Neural cell (in vitro differentiated cells): Measurements from ENCODE around the gene TAF3. TPM values are rescaled to one million over a fixed set of nuclear protein-coding genes. Genes with fewer than 3 reads are reported as not detected.

Experiments
- H2AFZ ChIP-seq: fragments of 200-600, 300-800 bp; sonication (generic), shearing (Covaris generic); 2 replicates; pipeline ENCODE4 v1.6.0; 2014; ENCODE audit warnings: low read depth, mild to moderate bottlenecking, antibody characterized with exemption, low read length, moderate library complexity
- H3F3A ChIP-seq: fragments of 200-600 bp; shearing (Covaris generic); 2 replicates; pipeline ENCODE4 v1.6.1; 2016; ENCODE audit warnings: mild to moderate bottlenecking, moderate library complexity, mixed read lengths, antibody characterized with exemption, low read length; ENCODE audit not compliant: insufficient read depth, poor library complexity, severe bottlenecking
- H3K27ac ChIP-seq: fragments of 200-600, 300-800 bp; sonication (generic), shearing (Covaris generic); 2 replicates; pipeline ENCODE4 v1.5.1; 2014; ENCODE audit warnings: mild to moderate bottlenecking, low read length, moderate library complexity
- H3K27me3 ChIP-seq: fragments of 300-800, 200-600 bp; sonication (generic), shearing (Covaris generic); 2 replicates; pipeline ENCODE4 v1.6.0; 2014; ENCODE audit warnings: mild to moderate bottlenecking, low read depth, low read length, moderate library complexity; ENCODE audit not compliant: insufficient read depth
- H3K36me3 ChIP-seq: fragments of 300-800, 200-600 bp; sonication (generic), shearing (Covaris generic); 2 replicates; pipeline ENCODE4 v1.5.1; 2014; ENCODE audit warnings: mild to moderate bottlenecking, antibody characterized with exemption, low read length, moderate library complexity; ENCODE audit not compliant: insufficient read depth
- H3K4me2 ChIP-seq: fragments of 300-800, 200-600 bp; sonication (generic), shearing (Covaris generic); 2 replicates; pipeline ENCODE4 v1.6.0; 2014; ENCODE audit warnings: mild to moderate bottlenecking, low read length
- H3K4me3 ChIP-seq: fragments of 300-800, 200-600 bp; sonication (generic), shearing (Covaris generic); 2 replicates; pipeline ENCODE4 v1.5.1; 2014; ENCODE audit warnings: mild to moderate bottlenecking, low read length, moderate library complexity
- H3K79me2 ChIP-seq: fragments of 200-600 bp; shearing (Covaris generic); replicated peaks from 2 replicates; pipeline ENCODE4 v1.6.0; 2014; ENCODE audit warnings: mild to moderate bottlenecking, low read length, moderate library complexity; ENCODE audit not compliant: insufficient read depth
- H3K9ac ChIP-seq: fragments of 300-800, 200-600 bp; sonication (generic), shearing (Covaris generic); 2 replicates; pipeline ENCODE4 v1.6.1; 2016; ENCODE audit warnings: mild to moderate bottlenecking, low read length, mixed read lengths
- H3K9me2 ChIP-seq: fragments of 200-600 bp; shearing (Covaris generic); 2 replicates; pipeline ENCODE4 v1.6.1; 2016; ENCODE audit warnings: mild to moderate bottlenecking, low read length, mixed read lengths; ENCODE audit not compliant: insufficient read depth
- H3K9me3 ChIP-seq: fragments of 200-600, 300-800 bp; sonication (generic), shearing (Covaris generic); 2 replicates; pipeline ENCODE4 v1.6.1; 2016; ENCODE audit warnings: mild to moderate bottlenecking, mixed run types, low read length, moderate library complexity, mixed read lengths
- H4K20me1 ChIP-seq: fragments of 200-600 bp; shearing (Covaris generic); 2 replicates; pipeline ENCODE4 v1.6.1; 2016; ENCODE audit warnings: mild to moderate bottlenecking, mixed run types; ENCODE audit not compliant: insufficient read depth
- CTCF ChIP-seq: fragments of 450-650 bp; IDR thresholded peaks from 2 replicates; pipeline ENCODE4 v1.5.1; 2014; ENCODE audit warnings: antibody characterized with exemption, mild to moderate bottlenecking, moderate library complexity; ENCODE audit not compliant: poor library complexity, severe bottlenecking
- EP300 ChIP-seq: fragments of 450-650 bp; conservative IDR thresholded peaks from 2 replicates; pipeline ENCODE4 v1.6.1; 2014; ENCODE audit warnings: antibody characterized with exemption, mild to moderate bottlenecking, moderate library complexity; ENCODE audit not compliant: poor library complexity, severe bottlenecking
- EZH2 ChIP-seq: fragments of 200-600, 300-800 bp; shearing (Covaris generic), sonication (generic); IDR thresholded peaks from 2 replicates; pipeline ENCODE4 v1.6.1; 2014; ENCODE audit warnings: antibody characterized with exemption, low read length, borderline replicate concordance, mild to moderate bottlenecking; ENCODE audit not compliant: insufficient read depth, poor library complexity, severe bottlenecking
- MXI1 ChIP-seq: fragments of 450-650 bp; conservative IDR thresholded peaks from 2 replicates; pipeline ENCODE4 v1.6.1; 2014; ENCODE audit warnings: antibody characterized with exemption, mild to moderate bottlenecking; ENCODE audit not compliant: poor library complexity, severe bottlenecking
- RAD21 ChIP-seq: fragments of 450-650 bp; conservative IDR thresholded peaks from 2 replicates; pipeline ENCODE4 v1.6.1; 2014; ENCODE audit warnings: antibody characterized with exemption, mild to moderate bottlenecking, moderate library complexity
- TAF1 ChIP-seq: IDR thresholded peaks from 2 replicates; pipeline ENCODE4 v1.6.1; 2012; ENCODE audit warnings: low read depth
- polyA plus RNA-seq: library from polyadenylated mRNA; depleted of rRNA; stranded (reverse); fragments of >200 nt; gene quantifications from 2 replicates; pipeline ENCODE4 v1.2.3, GENCODE V29; 2014
- TF ChIP-seq, protein P1 (sequence below): IDR thresholded peaks from 2 replicates; pipeline ENCODE4 v1.6.1; 2012; ENCODE audit warnings: borderline replicate concordance

The TAF3 gene
- polyA plus RNA-seq, 1 donor from 2014 or later, result 2.0 TPM

DNA sequence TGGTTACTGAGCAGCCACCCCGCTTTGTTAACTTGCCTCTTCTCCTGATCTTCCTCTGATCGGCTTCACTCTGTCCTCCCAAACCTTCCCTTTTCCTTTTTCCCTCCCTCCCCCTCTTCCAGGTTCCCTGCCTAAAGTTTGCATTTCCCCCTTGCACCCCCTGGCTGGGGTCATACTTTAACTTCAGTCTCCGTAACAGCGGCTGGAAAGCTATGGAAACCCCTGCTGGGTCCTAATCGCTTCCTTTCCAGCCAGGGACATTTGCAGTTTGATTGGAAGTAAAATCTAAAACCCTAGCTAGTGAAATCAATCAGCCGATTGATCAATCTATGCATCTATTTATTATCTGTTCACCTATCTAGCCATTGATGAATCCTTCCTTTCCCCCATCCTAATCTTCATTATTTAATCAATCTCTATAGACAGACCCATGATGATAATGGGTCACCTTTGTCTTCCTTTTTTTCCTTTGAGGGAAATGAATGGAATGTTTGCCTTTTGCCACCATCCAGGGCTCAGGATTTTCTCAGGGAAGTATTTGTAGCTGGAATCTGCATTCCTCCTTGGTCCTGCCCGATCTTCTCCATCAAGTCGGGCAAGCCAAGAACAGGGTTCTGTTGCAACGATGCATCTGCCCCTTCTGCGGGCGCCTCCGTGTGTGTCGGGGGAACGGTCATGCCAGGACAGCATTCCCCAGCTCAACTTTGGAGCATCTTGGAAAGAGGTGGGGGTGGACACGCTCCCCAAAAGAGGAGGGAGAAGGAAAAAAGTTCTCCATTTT, 245.0 kb downstream of the TAF3 start:
- Histone ChIP-seq H2AFZ (no peak overlapping the region), H3K36me3 (no peaks in the 10 kb centered on the region), H3K4me2 (no peak overlapping the region)

DNA sequence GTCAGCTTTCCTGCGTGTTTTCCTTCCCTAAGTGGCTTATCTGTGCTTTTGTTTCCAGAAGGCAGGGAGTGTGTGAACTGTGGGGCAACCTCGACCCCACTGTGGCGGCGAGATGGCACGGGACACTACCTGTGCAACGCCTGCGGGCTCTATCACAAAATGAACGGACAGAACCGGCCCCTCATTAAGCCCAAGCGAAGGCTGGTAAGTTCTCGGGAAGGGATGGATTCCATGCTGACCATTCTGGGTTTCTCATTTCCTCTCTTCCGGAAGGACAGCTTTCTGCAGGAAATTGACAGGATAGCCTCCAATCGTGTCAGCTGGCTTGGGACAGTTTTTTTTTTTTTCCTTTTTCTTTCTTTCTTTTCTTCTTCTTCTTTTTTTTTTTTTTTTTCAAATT, 245.6 kb downstream of the TAF3 start:
- Histone ChIP-seq H3F3A (no peaks in the 10 kb centered on the region), H3K4me2 (no peak overlapping the region), H3K36me3 (no peaks in the 10 kb centered on the region), H2AFZ (no peak overlapping the region), H3K79me2 (no peaks in the 10 kb centered on the region), H3K9me3 (no peaks in the 10 kb centered on the region), H3K4me3 (no peak overlapping the region), H3K27me3 (peaks cover 77% of the 10 kb centered on the region), H4K20me1 (no peaks in the 10 kb centered on the region), H3K9me2 (no peaks in the 10 kb centered on the region), H3K9ac (no peak overlapping the region), H3K27ac (no peak overlapping the region)
- TF ChIP-seq TAF1, result no peak
- TF ChIP-seq, protein P1, sequence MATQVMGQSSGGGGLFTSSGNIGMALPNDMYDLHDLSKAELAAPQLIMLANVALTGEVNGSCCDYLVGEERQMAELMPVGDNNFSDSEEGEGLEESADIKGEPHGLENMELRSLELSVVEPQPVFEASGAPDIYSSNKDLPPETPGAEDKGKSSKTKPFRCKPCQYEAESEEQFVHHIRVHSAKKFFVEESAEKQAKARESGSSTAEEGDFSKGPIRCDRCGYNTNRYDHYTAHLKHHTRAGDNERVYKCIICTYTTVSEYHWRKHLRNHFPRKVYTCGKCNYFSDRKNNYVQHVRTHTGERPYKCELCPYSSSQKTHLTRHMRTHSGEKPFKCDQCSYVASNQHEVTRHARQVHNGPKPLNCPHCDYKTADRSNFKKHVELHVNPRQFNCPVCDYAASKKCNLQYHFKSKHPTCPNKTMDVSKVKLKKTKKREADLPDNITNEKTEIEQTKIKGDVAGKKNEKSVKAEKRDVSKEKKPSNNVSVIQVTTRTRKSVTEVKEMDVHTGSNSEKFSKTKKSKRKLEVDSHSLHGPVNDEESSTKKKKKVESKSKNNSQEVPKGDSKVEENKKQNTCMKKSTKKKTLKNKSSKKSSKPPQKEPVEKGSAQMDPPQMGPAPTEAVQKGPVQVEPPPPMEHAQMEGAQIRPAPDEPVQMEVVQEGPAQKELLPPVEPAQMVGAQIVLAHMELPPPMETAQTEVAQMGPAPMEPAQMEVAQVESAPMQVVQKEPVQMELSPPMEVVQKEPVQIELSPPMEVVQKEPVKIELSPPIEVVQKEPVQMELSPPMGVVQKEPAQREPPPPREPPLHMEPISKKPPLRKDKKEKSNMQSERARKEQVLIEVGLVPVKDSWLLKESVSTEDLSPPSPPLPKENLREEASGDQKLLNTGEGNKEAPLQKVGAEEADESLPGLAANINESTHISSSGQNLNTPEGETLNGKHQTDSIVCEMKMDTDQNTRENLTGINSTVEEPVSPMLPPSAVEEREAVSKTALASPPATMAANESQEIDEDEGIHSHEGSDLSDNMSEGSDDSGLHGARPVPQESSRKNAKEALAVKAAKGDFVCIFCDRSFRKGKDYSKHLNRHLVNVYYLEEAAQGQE, result no peak

More for the DNA sequence above, 245.0 kb downstream of the TAF3 start:
- Histone ChIP-seq H3K4me3 (no peak overlapping the region), H3K9ac (no peak overlapping the region), H3K27ac (no peak overlapping the region), H3K9me2 (no peaks in the 10 kb centered on the region), H3K27me3 (peaks cover 83% of the 10 kb centered on the region), H4K20me1 (no peaks in the 10 kb centered on the region), H3K9me3 (no peaks in the 10 kb centered on the region), H3F3A (no peaks in the 10 kb centered on the region), H3K79me2 (no peaks in the 10 kb centered on the region)
- TF ChIP-seq RAD21 (no peak), TAF1 (no peak), CTCF (no peak), MXI1 (no peak), EP300 (no peak), EZH2 (no peak)
- TF ChIP-seq, protein P1, result no peak
